ENCODE results near the gene CD9. TPM values are rescaled to one million over a fixed set of nuclear protein-coding genes. Genes with fewer than 3 reads are reported as not detected.
A peak's percentile ranks its signal among the peaks of the same experiment; 100 is the strongest.

Gene CD9
- total RNA-seq, 6 donors from 2014 or later = 96.4 to 716 (median 484) TPM

DNA sequence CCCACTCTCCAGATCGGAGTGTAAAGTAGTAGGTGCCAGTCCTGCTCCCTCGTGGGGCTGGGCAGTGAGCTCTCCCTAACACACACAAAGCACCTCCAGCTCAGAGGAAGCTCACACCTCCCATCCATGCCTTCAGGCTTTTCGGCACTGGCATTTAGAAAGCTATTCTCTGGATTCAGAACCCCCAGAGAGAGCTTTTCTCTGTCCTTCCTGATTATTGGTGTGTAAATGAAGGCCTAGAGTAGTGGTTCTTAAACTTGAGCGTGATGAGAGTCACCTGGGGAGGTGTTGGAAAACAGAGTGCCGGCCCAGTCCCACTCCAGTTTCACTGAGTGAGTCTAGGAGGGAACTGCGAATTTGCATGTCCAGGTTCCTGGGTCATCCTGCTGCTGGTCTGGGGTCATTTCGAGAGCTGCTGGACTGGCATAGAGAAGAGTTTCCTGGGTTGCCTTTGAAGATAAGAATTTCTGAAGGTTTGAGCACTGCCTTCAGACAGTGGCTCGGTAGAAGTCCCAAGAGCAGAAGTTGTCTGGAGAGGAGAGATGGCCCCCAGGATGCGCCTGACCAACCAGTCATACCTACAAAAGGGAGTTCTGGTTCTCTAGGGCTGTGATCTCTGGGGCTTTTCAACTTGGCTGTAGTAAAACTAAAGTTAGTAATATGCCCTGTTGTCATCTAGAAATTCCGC lies 15.1 kb downstream of the CD9 start:
- 67 to 85% methylated on average over 10 of the region's 10 CpGs for WGBS, 2 donors
- Histone ChIP-seq H3K36me3 (peaks cover 3 to 11% (median 10%) of the 10 kb centered on the region in 4 donors), H3K27me3 (no peaks in the 10 kb centered on the region), H3K9me3 (no peaks in the 10 kb centered on the region), H3K27ac (peak overlapping the region; percentile 83 to 85 (median 84)), H3K4me1 (peaks cover 33 to 77% (median 61%) of the 10 kb centered on the region in 4 donors), H3K4me3 (no peak overlapping the region)
- TF ChIP-seq POLR2AphosphoS5 (IDR thresholded peaks at IDR 0.05) = no peak
- TF ChIP-seq EP300 (IDR thresholded peaks at IDR 0.05) = no peak
- TF ChIP-seq, protein P1, sequence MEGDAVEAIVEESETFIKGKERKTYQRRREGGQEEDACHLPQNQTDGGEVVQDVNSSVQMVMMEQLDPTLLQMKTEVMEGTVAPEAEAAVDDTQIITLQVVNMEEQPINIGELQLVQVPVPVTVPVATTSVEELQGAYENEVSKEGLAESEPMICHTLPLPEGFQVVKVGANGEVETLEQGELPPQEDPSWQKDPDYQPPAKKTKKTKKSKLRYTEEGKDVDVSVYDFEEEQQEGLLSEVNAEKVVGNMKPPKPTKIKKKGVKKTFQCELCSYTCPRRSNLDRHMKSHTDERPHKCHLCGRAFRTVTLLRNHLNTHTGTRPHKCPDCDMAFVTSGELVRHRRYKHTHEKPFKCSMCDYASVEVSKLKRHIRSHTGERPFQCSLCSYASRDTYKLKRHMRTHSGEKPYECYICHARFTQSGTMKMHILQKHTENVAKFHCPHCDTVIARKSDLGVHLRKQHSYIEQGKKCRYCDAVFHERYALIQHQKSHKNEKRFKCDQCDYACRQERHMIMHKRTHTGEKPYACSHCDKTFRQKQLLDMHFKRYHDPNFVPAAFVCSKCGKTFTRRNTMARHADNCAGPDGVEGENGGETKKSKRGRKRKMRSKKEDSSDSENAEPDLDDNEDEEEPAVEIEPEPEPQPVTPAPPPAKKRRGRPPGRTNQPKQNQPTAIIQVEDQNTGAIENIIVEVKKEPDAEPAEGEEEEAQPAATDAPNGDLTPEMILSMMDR (IDR thresholded peaks at IDR 0.05) = no peak
- TF ChIP-seq POLR2A (IDR thresholded peaks at IDR 0.05) = peak in 1 of 4 donors; percentile 13
- DNase-seq (peak in 1 of 2 donors; percentile 63), ATAC-seq (ENCODE audit: low FRiP score in 2 of 2) (peak in 1 of 2 donors; percentile 1)

GRCh38 chr12:6215932-6216494 lies 15.8 kb downstream of the CD9 start:
- WGBS, 2 donors = 45 to 46% methylated on average over 2 to 5 of the region's 5 CpGs
- Histone ChIP-seq H3K9me3 (no peaks in the 10 kb centered on the region), H3K27me3 (no peaks in the 10 kb centered on the region), H3K27ac (peak overlapping the region; percentile 83 to 85 (median 84)), H3K4me1 (peaks cover 35 to 77% (median 60%) of the 10 kb centered on the region in 4 donors), H3K4me3 (no peak overlapping the region), H3K36me3 (peaks cover 3 to 11% (median 10%) of the 10 kb centered on the region in 4 donors)
- TF ChIP-seq EP300 (IDR thresholded peaks at IDR 0.05) (peak in 1 of 4 donors; percentile 36), POLR2A (IDR thresholded peaks at IDR 0.05) (peak in 1 of 4 donors; percentile 57), POLR2AphosphoS5 (IDR thresholded peaks at IDR 0.05) (peak in 1 of 2 donors; percentile 57)
- TF ChIP-seq, protein P1 (IDR thresholded peaks at IDR 0.05) = no peak
- ATAC-seq (ENCODE audit: low FRiP score in 2 of 2) (peak; percentile 71 to 95), DNase-seq (peak in 1 of 2 donors; percentile 97)

- H3K27ac ChIP-seq = peak overlapping the region; percentile 79 to 85 (median 84)
- peaks cover 3 to 11% (median 8%) of the 10 kb centered on the region in 4 donors for H3K36me3 ChIP-seq
- DNase-seq (no peak), ATAC-seq (ENCODE audit: low FRiP score in 2 of 2) (no peak)
- TF ChIP-seq EP300 (IDR thresholded peaks at IDR 0.05) (no peak), POLR2AphosphoS5 (IDR thresholded peaks at IDR 0.05) (no peak), POLR2A (IDR thresholded peaks at IDR 0.05) (no peak)
- TF ChIP-seq, protein P1 (IDR thresholded peaks at IDR 0.05) = no peak
- H3K27me3 ChIP-seq = no peaks in the 10 kb centered on the region
- H3K9me3 ChIP-seq = no peaks in the 10 kb centered on the region
- no peak overlapping the region for H3K4me3 ChIP-seq
- WGBS, 2 donors = 68 to 76% methylated on average over 7 of the region's 7 CpGs
- peaks cover 36 to 77% (median 62%) of the 10 kb centered on the region in 4 donors for H3K4me1 ChIP-seq
Observed at GRCh38 chr12:6216581-6216980, 16.4 kb downstream of the CD9 start.

DNA sequence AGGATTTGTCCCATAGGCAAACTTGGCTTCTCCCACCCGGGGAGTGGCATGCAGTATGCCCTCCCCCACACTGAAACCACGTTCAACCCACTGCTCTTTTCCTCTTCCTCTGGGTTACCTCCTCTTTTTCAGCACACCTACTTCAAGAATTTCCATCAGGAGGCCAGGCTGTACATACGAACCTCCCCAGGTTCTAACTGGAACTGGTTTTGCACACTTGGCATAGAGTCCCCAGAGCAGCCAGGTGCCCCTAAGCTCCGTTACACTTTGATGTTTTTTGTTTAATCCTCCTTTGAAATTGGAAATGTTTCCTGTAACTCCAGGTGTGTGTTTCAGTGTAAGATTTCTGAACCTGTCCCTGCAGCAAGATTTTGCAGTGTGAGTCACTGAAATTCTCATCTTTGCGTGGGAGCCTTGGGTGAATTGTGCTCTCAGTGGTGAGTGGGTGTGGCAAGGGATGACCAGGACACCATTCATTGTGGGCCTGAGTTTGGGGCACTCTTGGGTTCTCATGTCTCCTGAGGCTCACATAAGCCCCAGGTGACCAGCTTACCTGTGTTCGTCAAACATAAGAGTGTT lies 18.2 kb downstream of the CD9 start:
- DNase-seq (no peak), ATAC-seq (ENCODE audit: low FRiP score in 2 of 2) (no peak)
- Histone ChIP-seq H3K4me3 (no peak overlapping the region), H3K4me1 (peaks cover 36 to 86% (median 72%) of the 10 kb centered on the region in 4 donors), H3K27ac (peak overlapping the region; percentile 18 to 85 (median 84)), H3K9me3 (no peaks in the 10 kb centered on the region), H3K27me3 (no peaks in the 10 kb centered on the region), H3K36me3 (no peaks in the 10 kb centered on the region)
- TF ChIP-seq POLR2AphosphoS5 (IDR thresholded peaks at IDR 0.05) (no peak), EP300 (IDR thresholded peaks at IDR 0.05) (no peak), POLR2A (IDR thresholded peaks at IDR 0.05) (no peak)
- TF ChIP-seq, protein P1 (IDR thresholded peaks at IDR 0.05) = no peak
- 42 to 63% methylated on average over 6 of the region's 6 CpGs for WGBS, 2 donors
